ENCODE data around the gene APAF1.

DNA sequence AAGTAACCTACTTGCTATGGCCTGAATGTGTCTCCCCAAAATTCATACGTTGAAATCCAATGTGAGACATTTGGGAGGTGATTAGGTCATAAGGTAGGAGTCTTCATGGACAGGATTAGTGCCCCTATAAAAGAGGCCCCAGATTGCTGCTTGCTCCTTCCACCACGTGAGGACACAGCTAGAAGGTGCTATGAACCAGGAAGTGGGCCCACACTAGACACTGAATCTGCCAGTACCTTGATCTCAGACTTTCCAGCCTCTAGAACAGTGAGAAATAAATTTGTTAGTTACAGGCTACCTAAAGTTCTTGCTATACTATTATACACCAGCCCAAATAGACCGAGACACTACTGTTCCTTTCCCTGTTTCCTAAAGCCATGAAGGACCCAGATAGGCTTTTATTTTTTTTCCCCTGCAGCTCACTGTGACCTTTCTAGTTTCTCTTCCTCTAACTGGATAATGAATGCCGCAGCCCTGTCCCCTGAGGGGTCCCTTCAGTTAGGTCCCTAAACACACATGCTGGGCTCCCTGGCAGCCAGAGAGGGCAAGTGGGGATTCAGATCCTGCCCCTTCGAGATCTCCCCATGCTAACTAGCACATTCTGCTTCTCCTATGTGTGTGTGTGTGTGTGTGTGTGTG is 32.3 kb upstream of the APAF1 start:
- TF ChIP-seq, protein P1, sequence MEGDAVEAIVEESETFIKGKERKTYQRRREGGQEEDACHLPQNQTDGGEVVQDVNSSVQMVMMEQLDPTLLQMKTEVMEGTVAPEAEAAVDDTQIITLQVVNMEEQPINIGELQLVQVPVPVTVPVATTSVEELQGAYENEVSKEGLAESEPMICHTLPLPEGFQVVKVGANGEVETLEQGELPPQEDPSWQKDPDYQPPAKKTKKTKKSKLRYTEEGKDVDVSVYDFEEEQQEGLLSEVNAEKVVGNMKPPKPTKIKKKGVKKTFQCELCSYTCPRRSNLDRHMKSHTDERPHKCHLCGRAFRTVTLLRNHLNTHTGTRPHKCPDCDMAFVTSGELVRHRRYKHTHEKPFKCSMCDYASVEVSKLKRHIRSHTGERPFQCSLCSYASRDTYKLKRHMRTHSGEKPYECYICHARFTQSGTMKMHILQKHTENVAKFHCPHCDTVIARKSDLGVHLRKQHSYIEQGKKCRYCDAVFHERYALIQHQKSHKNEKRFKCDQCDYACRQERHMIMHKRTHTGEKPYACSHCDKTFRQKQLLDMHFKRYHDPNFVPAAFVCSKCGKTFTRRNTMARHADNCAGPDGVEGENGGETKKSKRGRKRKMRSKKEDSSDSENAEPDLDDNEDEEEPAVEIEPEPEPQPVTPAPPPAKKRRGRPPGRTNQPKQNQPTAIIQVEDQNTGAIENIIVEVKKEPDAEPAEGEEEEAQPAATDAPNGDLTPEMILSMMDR (IDR thresholded peaks at IDR 0.05): no peak
- TF ChIP-seq POLR2A (IDR thresholded peaks at IDR 0.05): no peak

Measured in lower leg skin (tissue), 3 donors.